HG03442 (cell line): ENCODE data around the gene PHKG1.
"Not testable (repeated sequence)": the region's sequence is repeated elsewhere in the genome, so short reads cannot be mapped to it uniquely, and the experiment has no call there.

Experiments
- ATAC-seq: cut with Tn5 transposase; IDR thresholded peaks from one replicate; pipeline ENCODE4 v1.9.1; 2021; ENCODE audit warnings: mild to moderate bottlenecking, moderate library complexity; ENCODE audit not compliant: unreplicated experiment

Gene PHKG1

DNA sequence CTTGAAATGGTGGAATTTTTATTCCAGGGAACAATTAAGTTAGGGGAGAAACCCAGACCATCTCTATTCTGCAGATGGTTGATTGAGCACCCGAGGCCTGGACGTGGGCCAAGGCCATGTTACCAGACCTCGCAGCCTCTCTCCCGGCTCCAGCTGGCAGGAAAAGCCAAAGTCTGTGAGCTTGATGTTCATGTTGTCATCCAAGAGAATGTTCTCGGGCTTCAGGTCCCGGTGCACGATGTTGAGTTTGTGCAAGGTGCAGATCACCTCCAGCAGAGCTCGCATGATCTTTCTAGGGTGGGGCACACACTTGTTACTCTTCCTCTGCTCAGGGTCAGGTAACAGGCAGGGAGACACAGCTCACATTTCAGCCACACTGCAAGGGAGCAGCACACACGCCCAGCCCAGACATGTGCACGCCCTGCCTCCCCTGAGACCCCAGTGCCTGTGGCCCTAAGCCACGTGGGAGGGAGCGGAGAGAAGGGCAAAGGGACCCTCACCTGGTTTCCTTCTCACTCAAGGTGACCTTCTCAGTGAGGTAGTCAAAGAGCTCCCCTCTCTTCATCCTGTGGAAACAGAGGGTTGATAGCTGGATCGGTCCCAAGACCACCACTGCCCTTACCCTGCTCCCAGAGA, 9.5 kb downstream of the PHKG1 start:
- ATAC-seq, result no peak

DNA sequence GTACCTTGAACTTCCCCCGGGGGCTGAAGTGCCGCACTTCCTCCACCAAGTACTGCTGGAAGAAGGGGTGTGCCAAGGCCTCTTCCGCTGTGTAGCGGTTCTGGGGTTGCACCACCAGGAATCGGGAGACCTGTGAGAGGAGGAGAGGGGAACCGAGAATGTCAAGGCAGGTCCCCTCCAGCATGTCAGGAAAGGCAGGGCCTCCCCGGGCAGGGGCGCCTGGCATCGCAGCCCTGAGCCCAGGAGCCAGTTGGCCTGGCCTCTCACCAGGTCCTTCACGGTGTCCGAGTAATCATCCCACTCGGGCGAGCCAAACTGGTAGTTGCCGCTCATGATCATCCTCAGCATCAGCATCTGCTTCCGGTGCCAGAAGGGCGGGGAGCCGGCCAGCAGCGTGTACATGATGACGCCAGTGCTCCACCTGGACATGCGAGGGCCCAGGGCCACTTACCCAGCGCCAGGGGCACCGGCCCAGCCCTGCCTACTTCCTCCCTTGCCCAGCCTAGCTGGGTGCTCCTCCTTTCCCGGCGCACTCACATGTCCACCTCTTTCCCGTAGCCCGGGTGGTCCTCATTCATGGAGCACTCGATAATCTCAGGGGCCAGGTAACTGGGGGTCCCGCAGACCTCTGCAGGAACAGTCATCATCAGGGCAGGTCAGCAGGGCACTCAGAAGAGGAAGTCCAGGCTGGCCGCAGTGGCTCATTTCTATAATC, 11.0 kb downstream of the PHKG1 start:
- ATAC-seq, result no peak

GRCh38 chr7:56080726-56081435, 11.9 kb downstream of the PHKG1 start:
- ATAC-seq, result not testable (repeated sequence)

DNA sequence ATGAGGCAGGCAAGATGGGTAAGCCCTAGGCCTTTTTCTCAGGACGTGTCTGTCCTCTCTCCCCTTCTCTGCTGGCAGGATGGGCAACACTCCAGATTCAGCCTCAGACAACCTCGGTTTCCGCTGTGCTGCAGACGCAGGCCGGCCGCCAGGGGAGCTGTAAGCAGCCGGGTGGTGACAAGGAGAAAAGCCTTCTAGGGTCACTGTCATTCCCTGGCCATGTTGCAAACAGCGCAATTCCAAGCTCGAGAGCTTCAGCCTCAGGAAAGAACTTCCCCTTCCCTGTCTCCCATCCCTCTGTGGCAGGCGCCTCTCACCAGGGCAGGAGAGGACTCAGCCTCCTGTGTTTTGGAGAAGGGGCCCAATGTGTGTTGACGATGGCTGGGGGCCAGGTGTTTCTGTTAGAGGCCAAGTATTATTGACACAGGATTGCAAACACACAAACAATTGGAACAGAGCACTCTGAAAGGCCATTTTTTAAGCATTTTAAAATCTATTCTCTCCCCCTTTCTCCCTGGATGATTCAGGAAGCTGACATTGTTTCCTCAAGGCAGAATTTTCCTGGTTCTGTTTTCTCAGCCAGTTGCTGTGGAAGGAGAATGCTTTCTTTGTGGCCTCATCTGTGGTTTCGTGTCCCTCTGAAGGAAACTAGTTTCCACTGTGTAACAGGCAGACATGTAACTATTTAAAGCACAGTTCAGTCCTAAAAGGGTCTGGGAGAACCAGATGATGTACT, 13.1 kb downstream of the PHKG1 start:
- no peak for ATAC-seq

DNA sequence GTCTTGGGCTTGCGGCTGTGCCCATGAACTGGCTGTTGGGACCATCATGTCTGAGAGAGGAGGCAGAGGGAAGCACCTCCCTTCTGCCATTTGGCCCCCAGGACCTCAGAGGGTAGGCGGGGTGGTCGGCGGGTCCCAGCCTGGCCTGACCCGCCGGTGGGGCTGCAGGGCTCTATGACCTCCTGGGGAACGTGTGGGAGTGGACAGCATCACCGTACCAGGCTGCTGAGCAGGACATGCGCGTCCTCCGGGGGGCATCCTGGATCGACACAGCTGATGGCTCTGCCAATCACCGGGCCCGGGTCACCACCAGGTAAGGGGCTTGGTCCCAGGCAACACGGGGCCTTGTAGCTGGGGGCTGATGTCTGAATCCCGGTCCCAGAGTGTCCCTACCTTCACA, 14.6 kb downstream of the PHKG1 start:
- no peak for ATAC-seq

DNA sequence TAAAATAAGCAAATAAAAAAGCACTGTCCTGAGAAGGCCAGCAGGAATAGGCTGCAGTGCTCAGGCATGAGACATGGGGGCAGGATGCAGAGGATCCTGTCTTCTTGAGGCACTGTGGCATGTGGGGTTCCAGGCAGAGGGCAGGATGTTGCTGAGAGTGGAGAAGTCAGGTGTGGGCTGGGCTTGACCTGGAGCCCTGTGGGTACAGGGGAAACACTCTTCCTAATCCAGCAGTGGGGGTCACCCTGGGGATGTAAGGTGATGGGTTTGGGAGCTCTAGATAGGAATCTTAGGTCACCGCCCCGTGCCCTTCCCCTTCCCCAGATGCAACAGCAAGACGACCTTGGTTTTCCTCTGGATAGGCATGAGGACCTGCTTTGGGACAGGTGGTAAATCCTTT, 15.1 kb downstream of the PHKG1 start:
- ATAC-seq, result no peak

DNA sequence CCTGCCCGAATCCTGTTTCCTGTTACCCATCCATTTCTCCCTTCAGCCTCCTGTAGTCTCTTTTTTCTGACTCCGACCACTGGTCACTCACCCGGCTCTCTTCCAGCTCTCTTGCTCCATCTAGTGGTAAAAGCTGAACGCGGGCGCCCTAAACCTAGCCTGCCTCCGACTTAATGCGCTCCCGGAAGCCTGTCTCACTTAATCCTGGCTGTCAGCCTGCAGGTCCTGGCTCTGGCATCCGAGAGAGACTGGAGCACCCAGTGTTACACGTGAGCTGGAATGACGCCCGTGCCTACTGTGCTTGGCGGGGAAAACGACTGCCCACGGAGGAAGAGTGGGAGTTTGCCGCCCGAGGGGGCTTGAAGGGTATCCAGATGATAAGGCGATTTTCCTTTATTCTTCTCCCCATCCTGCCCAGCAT, 18.4 kb downstream of the PHKG1 start:
- ATAC-seq, result peak; percentile 86

- not testable (repeated sequence) for ATAC-seq
Measured at GRCh38 chr7:56066376-56066775, 26.4 kb downstream of the PHKG1 start.

- peak; percentile 88 for ATAC-seq
Measured at GRCh38 chr7:56063882-56064625, 28.7 kb downstream of the PHKG1 start, which contains the start of gene SUMF2. TSS of gene SUMF2 (plus strand) at chr7:56064286. CDS start at chr7:56064312, 26 bp downstream.

GRCh38 chr7:56063500-56063881, 29.3 kb downstream of the PHKG1 start:
- no peak for ATAC-seq

GRCh38 chr7:56062382-56062781, 30.4 kb downstream of the PHKG1 start:
- no peak for ATAC-seq

GRCh38 chr7:56053993-56054392, 38.8 kb downstream of the PHKG1 start:
- ATAC-seq, result no peak

- no peak for ATAC-seq
Measured at GRCh38 chr7:56053379-56053778, 39.4 kb downstream of the PHKG1 start.

DNA sequence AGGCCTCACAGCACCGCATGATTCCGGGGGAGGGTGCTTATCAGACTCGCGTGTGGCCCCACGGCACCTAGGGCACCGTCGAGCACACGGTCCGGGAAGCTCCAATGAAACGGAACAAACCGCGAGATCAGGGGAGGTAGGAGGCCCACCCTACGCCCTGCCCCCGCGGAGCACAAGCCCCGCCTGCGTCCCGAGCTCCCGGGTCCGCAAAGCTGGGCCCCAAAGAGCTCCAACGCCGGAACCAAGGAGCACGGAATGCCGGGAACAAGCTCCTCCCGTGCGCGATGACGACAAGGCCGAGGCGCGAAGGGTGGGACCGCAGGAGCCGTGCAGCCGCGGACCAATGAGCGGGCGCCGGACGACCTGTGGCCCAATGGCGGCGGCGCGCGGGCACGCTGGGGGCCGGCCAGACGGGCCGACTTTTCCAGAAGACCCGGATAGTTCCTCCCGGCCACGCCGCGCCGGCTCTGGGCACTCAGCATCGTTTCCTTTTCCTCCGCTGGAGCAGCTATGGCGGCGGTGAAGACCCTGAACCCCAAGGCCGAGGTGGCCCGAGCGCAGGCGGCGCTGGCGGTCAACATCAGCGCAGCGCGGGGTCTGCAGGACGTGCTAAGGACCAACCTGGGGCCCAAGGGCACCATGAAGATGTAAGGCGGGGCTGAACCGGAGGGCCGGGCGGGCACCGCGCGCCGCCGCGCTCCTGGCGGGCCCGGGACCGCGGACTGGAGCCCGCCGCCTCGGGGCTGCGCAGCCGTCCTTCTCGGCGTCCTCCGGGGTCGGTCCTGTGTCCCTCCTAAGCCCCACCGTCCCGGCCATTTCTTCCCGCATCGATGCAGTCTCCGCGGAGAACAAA, 41.2 kb downstream of the PHKG1 start, which contains the start of the genes CCT6A and PSPH:
CCT6A (plus strand) TSS at position 427 of the 853 bp plus-strand sequence; CDS start at position 511, 84 bp downstream.
PSPH (minus strand) TSS at position 106 of the 853 bp plus-strand sequence. CDS start 30,232 bp downstream, outside the sequence.
- peak; percentile 92 for ATAC-seq

GRCh38 chr7:56051053-56051338, 41.8 kb downstream of the PHKG1 start:
- ATAC-seq, result no peak

- not testable (repeated sequence) for ATAC-seq
Measured at GRCh38 chr7:56048763-56049162, 44.0 kb downstream of the PHKG1 start.

DNA sequence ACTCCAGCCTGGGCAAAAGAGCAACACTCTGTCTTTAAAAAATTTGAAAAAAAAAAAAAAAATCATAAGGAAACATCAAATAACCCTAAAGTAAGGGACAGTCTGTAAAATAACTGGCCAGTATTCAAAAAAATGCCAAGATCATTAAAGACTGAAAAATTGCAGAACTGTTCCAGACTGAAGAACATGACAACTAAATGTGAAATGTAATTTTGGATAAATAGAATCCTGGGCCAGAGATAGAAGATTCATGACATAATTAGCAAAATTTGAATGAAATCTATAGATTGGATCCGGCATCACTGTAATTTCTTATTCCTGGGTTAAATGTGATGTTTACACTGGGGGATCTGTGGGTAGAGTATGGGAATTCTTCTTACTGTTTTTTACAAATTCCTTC, 44.5 kb downstream of the PHKG1 start:
- ATAC-seq, result no peak

- ATAC-seq, result not testable (repeated sequence)
Measured at GRCh38 chr7:56047446-56048116, 45.2 kb downstream of the PHKG1 start.
